Esophagus squamous epithelium (tissue), 5 donors: ENCODE data around the gene INSC. TPM values are rescaled to one million over a fixed set of nuclear protein-coding genes. Genes with fewer than 3 reads are reported as not detected.

Source experiments
- DNase-seq: peaks from one replicate; lab custom pipeline; 2025; lab: John Stamatoyannopoulos, UW
- H3K27ac ChIP-seq, 4 donors: fragments of 200-600 bp; sonication (generic); one replicate each; pipeline ENCODE4 v1.5.1; 2016 to 2019; ENCODE audit warnings: mild to moderate bottlenecking in 1 of 4
- H3K27me3 ChIP-seq, 4 donors: fragments of 200-600 bp; sonication (generic); 1 replicate in 3 of 4; 2 replicates in 1 of 4; pipeline versions ENCODE4 v1.5.1 to v1.6.0; 2017 to 2021; ENCODE audit warnings: antibody characterized with exemption in 1 of 4
- H3K36me3 ChIP-seq, 3 donors: fragments of 200-600 bp; sonication (generic); one replicate each; pipeline ENCODE4 v1.5.1; 2016 to 2019
- H3K4me1 ChIP-seq, 3 donors: fragments of 200-600 bp; sonication (generic); one replicate each; pipeline ENCODE4 v1.5.1; 2017 to 2019
- H3K4me3 ChIP-seq, 4 donors: fragments of 200-600 bp; sonication (generic); 1 replicate in 3 of 4; 2 replicates in 1 of 4; pipeline ENCODE4 v1.5.1; 2016 to 2019; ENCODE audit warnings: mild to moderate bottlenecking in 2 of 4, moderate library complexity in 1 of 4
- H3K9me3 ChIP-seq, 3 donors: fragments of 200-600 bp; sonication (generic); one replicate each; pipeline ENCODE4 v1.5.1; 2016 to 2019
- POLR2A ChIP-seq, 4 donors: fragments of 450-650 bp; IDR thresholded peaks; one replicate each; pipeline ENCODE4 v1.6.1; 2017; ENCODE audit warnings: antibody characterized with exemption in 4 of 4, mild to moderate bottlenecking in 4 of 4, moderate library complexity in 3 of 4
- WGBS, 2 donors: methylation state at CpG; one replicate each; pipeline ENCODE4 v1.1.5; 2018; 5-methylcytosine and 5-hydroxymethylcytosine counted together
- intact Hi-C: fragments of 100-400 bp; cut with DNase I; formaldehyde crosslinking; loops from one replicate; pipeline ENCODE4 v1.15.0; 2022
- total RNA-seq, 4 donors: library from RNA; depleted of rRNA; stranded (reverse); fragments of >200 nt; gene quantifications; one replicate each; pipeline ENCODE4 v1.1.0, GENCODE V29; 2016
- TF ChIP-seq, protein P1 (sequence below), 6 experiments: fragments of 450-650 bp in 4 of 6; fragments of 200-600 bp in 2 of 6; sonication (generic) in 2 of 6; IDR thresholded peaks; one replicate each; pipeline ENCODE4 v1.5.1; 2016 to 2019; ENCODE audit warnings: antibody characterized with exemption in 6 of 6, mild to moderate bottlenecking in 4 of 6, moderate library complexity in 4 of 6
- donor health status: DM: yes; HTN: yes; CAD: no.

INSC gene
- total RNA-seq, 4 donors from 2014 or later, result 0.30 to 0.38 TPM; not detected in 2

DNA sequence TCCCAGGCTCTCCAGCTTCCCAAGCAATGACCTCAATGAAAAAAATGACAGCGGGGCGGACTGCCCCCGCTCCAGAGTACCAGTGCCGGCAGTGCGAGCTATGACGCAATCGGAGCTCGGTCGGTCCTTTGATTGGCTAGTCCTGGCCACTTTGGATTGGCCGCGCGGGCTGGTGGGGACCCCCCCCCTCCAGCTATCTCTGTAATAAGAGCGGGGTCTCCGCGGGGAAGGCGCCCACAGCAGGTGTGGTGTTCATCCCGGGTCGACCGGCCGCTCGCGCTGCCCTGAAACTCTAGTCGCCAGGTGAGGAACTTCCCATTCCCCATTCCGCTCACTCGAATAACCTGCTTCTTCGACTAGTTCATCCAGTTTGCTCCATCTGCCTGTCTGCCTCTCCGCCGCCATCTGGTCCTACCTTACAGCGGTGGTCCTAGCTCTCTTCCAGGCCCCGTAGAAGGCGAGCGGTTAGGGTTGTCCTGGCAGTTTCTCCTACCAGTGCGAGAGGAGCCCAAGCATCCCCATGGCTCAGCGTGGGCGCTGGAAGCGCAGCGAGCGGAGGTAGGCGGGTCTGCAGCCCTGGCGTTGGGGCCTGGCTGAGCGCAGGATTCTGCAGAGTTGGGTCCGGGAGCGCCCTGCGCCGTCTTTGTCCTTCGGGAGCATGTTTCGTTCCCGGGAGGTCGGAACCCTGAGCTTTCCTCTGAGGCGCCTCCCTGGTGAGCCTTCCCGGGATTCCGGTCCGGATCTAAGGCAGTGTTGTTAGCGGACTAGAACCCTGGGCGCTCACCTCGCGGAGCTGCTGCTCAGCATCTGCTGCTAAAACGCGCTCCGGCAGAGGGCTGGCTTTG is 41.1 kb upstream of the INSC start, which contains the start of gene CALCB:
TSS of gene CALCB (plus strand) at position 233 of the 845 bp plus-strand sequence. CDS start 1,126 bp downstream, outside the sequence.
- Histone ChIP-seq H3K4me1 (peaks cover 14 to 21% (median 18%) of the 10 kb centered on the region in 3 donors), H3K4me3 (peak within 1 kb of the TSS in 3 of 4 donors; percentile 16 to 54 (median 30)), H3K36me3 (no peaks in the 10 kb centered on the region), H3K27me3 (peaks cover 0 to 67% (median 3%) of the 10 kb centered on the region in 4 donors), H3K27ac (no peak within 1 kb of the TSS), H3K9me3 (no peaks in the 10 kb centered on the region)
- WGBS, 2 donors, result 4 to 26% methylated on average over 10 to 16 of the region's 60 CpGs
- intact Hi-C loops, result no loop called here
- TF ChIP-seq, protein P1, sequence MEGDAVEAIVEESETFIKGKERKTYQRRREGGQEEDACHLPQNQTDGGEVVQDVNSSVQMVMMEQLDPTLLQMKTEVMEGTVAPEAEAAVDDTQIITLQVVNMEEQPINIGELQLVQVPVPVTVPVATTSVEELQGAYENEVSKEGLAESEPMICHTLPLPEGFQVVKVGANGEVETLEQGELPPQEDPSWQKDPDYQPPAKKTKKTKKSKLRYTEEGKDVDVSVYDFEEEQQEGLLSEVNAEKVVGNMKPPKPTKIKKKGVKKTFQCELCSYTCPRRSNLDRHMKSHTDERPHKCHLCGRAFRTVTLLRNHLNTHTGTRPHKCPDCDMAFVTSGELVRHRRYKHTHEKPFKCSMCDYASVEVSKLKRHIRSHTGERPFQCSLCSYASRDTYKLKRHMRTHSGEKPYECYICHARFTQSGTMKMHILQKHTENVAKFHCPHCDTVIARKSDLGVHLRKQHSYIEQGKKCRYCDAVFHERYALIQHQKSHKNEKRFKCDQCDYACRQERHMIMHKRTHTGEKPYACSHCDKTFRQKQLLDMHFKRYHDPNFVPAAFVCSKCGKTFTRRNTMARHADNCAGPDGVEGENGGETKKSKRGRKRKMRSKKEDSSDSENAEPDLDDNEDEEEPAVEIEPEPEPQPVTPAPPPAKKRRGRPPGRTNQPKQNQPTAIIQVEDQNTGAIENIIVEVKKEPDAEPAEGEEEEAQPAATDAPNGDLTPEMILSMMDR (IDR thresholded peaks at IDR 0.05), result no peak
- no peak for DNase-seq

DNA sequence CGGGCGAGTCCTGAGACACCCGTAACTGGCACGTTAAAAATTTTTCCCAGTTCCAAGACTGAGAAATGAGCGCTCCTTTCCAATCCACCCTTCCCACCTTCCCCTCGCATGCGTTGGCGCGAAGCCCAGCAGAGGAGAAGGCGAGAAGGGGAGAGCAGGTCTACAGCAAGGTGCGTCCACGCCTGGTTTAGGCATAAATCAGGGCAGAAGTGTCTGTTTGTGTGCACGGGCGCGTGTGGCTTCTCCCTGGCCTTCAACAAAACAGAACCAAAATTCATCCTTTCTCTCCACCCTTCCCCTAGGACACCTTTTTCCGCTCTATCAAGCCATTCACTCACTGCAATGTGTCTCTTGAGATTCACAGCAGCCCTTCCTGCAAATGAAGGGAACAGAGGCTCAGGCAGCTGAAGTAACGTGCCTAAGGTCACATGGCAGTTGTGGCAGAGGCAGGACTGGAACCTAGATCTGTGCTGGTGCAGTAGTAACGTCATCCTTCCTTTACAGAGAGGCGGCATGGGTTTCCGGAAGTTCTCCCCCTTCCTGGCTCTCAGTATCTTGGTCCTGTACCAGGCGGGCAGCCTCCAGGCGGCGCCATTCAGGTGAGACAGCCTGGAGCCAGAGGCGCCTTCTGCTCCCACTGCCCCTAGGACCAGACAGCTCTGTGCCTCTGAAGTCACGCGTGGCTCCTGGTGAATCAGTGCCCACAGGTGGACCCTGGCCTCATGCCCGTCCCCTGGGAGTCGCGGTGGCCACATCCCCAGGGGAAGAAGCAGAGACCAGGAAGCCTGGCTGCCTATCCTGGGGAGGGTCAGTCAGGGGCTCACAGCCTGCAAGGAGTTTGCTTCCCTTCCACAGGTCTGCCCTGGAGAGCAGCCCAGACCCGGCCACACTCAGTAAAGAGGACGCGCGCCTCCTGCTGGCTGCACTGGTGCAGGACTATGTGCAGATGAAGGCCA is 40.2 kb upstream of the INSC start:
- H3K9me3 ChIP-seq, result no peaks in the 10 kb centered on the region
- H3K27me3 ChIP-seq, result peaks cover 0 to 67% (median 3%) of the 10 kb centered on the region in 4 donors
- peak overlapping the region in 3 of 4 donors; percentile 16 to 54 (median 30) for H3K4me3 ChIP-seq
- no peak for TF ChIP-seq POLR2A (IDR thresholded peaks at IDR 0.05)
- TF ChIP-seq, protein P1 (IDR thresholded peaks at IDR 0.05), result peak; percentile 32 to 72 (median 64)
- H3K4me1 ChIP-seq, result peaks cover 14 to 21% (median 18%) of the 10 kb centered on the region in 3 donors
- no peaks in the 10 kb centered on the region for H3K36me3 ChIP-seq
- intact Hi-C loops, result loop anchor here (5.0 kb wide), 1 partner anchor 157 kb away; no protein-coding TSS in a partner anchor
- H3K27ac ChIP-seq, result no peak overlapping the region
- DNase-seq, result peak; percentile 20
- 3 to 5% methylated on average over 12 to 15 of the region's 33 CpGs for whole genome bisulfite sequencing, 2 donors

DNA sequence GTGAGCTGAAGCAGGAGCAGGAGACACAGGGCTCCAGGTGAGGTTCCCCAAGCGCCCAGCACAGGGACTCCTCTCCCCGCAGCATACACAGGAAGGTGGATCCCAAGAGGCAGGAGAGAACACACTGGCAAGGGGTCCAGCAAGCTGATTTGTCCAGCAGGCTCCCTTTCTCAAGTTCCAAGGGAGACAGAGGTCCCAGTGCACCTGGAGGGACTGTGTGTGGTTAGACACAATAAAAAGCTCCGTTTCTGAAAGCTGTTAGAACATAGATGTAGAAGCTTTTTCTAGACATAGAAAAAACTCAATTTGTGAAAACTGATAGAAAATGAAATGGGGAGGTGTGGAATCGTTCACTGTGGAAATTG is 39.6 kb upstream of the INSC start:
- no peak overlapping the region for H3K4me3 ChIP-seq
- TF ChIP-seq, protein P1 (IDR thresholded peaks at IDR 0.05), result no peak
- TF ChIP-seq POLR2A (IDR thresholded peaks at IDR 0.05), result no peak
- H3K4me1 ChIP-seq, result peaks cover 14 to 21% (median 18%) of the 10 kb centered on the region in 3 donors
- no peak overlapping the region for H3K27ac ChIP-seq
- no peaks in the 10 kb centered on the region for H3K36me3 ChIP-seq
- H3K9me3 ChIP-seq, result no peaks in the 10 kb centered on the region
- WGBS, 2 donors, result 35 to 52% methylated on average over 2 to 4 of the region's 4 CpGs
- no peak for DNase-seq
- peaks cover 0 to 67% (median 3%) of the 10 kb centered on the region in 4 donors for H3K27me3 ChIP-seq
- intact Hi-C loops, result loop anchor here (5.0 kb wide), 1 partner anchor 158 kb away; no protein-coding TSS in a partner anchor

DNA sequence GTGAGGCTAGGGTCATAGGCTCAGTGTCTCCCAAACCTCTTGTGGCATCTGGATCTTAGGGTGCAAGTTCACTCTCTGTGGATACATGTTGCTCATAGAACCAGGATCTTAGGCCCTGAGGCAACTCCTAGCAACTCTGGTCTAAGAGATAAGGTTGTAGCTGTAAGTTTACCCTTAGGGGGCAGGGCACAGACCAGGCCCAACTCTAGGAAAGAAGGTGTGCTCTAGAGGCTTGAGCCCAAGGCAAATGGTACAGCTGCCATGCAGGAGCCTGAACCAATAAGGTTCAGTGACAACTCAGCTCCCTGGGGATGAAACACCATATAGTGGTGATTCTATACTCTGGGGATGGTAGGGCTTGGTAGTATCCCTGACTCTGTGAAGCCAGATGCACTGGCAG is 23.5 kb upstream of the INSC start:
- Histone ChIP-seq H3K27me3 (no peaks in the 10 kb centered on the region), H3K27ac (no peak overlapping the region), H3K9me3 (no peaks in the 10 kb centered on the region), H3K4me3 (no peak overlapping the region), H3K36me3 (no peaks in the 10 kb centered on the region), H3K4me1 (no peaks in the 10 kb centered on the region)
- intact Hi-C loops, result no loop called here
- DNase-seq, result no peak
- TF ChIP-seq, protein P1 (IDR thresholded peaks at IDR 0.05), result no peak
- no peak for TF ChIP-seq POLR2A (IDR thresholded peaks at IDR 0.05)
